Type B pancreatic cell (in vitro differentiated cells): Measurements from ENCODE around the gene MAP7D1. TPM values are rescaled to one million over a fixed set of nuclear protein-coding genes. Genes with fewer than 3 reads are reported as not detected.
"Not testable (repeated sequence)": the region's sequence is repeated elsewhere in the genome, so short reads cannot be mapped to it uniquely, and the experiment has no call there.

Source experiments
- DNase-seq: peaks from one replicate; pipeline ENCODE4 v3.0.0; 2021; ENCODE audit warnings: mixed read lengths; ENCODE audit not compliant: unreplicated experiment; ENCODE audit errors: extremely low spot score
- H3K27ac Mint-ChIP-seq: 2 replicates; pipeline ENCODE4 v1.8.0; 2021; ENCODE audit warnings: mild to moderate bottlenecking, mixed read lengths
- H3K27me3 Mint-ChIP-seq: 2 replicates; pipeline ENCODE4 v1.8.0; 2021; ENCODE audit warnings: mixed read lengths
- H3K36me3 Mint-ChIP-seq: 2 replicates; pipeline ENCODE4 v1.8.0; 2021; ENCODE audit warnings: mixed read lengths
- H3K4me1 Mint-ChIP-seq: one replicate; pipeline ENCODE4 v1.8.0; 2021; ENCODE audit warnings: mixed read lengths; ENCODE audit not compliant: unreplicated experiment
- H3K4me3 Mint-ChIP-seq: 2 replicates; pipeline ENCODE4 v1.8.0; 2021; ENCODE audit warnings: mild to moderate bottlenecking, mixed read lengths
- H3K9me3 Mint-ChIP-seq: 2 replicates; pipeline ENCODE4 v1.8.0; 2021; ENCODE audit warnings: mixed read lengths
- CTCF ChIP-seq: fragments of 200-600 bp; sonication (generic); conservative IDR thresholded peaks from 2 replicates; pipeline ENCODE4 v1.5.0; 2021; ENCODE audit warnings: antibody characterized with exemption, mild to moderate bottlenecking
- total RNA-seq: library from RNA; stranded (reverse); gene quantifications from 2 replicates; pipeline ENCODE4 v1.2.1, GENCODE V29; 2021; ENCODE audit warnings: low replicate concordance

Gene MAP7D1
- total RNA-seq, 1 donor from 2014 or later, result 112 TPM

- no peak overlapping the region for H3K4me3 Mint-ChIP-seq
- H3K9me3 Mint-ChIP-seq, result no peaks in the 10 kb centered on the region
- no peak for TF ChIP-seq CTCF
- H3K4me1 Mint-ChIP-seq, result no peaks in the 10 kb centered on the region
- DNase-seq, result no peak
- H3K27ac Mint-ChIP-seq, result no peak overlapping the region
- no peaks in the 10 kb centered on the region for H3K27me3 Mint-ChIP-seq
- no peaks in the 10 kb centered on the region for H3K36me3 Mint-ChIP-seq
These were observed 61.7 kb downstream of the MAP7D1 start for GRCh38 chr1:36217670-36218069.

DNA sequence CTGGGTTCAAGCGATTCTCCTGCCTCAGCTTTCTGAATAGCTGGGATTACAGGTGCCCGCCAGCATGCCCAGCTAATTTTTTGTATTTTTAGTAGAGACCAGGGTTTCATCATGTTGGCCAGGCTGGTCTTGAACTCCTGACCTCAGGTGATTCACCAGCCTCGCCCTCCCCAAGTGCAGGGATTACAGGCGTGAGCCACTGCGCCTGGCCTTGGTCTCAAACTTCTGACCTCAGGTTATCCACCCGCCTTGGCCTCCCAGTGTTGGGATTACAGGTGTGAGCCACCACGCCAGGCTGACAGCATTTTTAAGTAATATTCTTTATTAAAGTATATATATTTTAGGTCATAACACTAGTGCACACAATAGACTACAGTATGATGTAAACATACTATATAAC, 65.9 kb downstream of the MAP7D1 start:
- Mint-ChIP-seq H3K36me3 (peaks cover 13% of the 10 kb centered on the region), H3K4me1 (peaks cover 18% of the 10 kb centered on the region)
- not testable (repeated sequence) for DNase-seq, H3K4me3 Mint-ChIP-seq, H3K27ac Mint-ChIP-seq, H3K9me3 Mint-ChIP-seq, H3K27me3 Mint-ChIP-seq

GRCh38 chr1:36222481-36223380, 66.8 kb downstream of the MAP7D1 start:
- Mint-ChIP-seq H3K27me3 (no peaks in the 10 kb centered on the region), H3K4me1 (peaks cover 19% of the 10 kb centered on the region), H3K36me3 (peaks cover 18% of the 10 kb centered on the region), H3K4me3 (peak overlapping the region; percentile 98), H3K9me3 (no peaks in the 10 kb centered on the region), H3K27ac (peak overlapping the region; percentile 98)
- no peak for TF ChIP-seq CTCF
- DNase-seq, result no peak

GRCh38 chr1:36223381-36223995, 67.5 kb downstream of the MAP7D1 start:
- Mint-ChIP-seq H3K4me1 (peaks cover 19% of the 10 kb centered on the region), H3K36me3 (peaks cover 18% of the 10 kb centered on the region), H3K27me3 (no peaks in the 10 kb centered on the region), H3K27ac (peak overlapping the region; percentile 98), H3K9me3 (no peaks in the 10 kb centered on the region), H3K4me3 (peak overlapping the region; percentile 98)
- no peak for DNase-seq
- TF ChIP-seq CTCF, result no peak

- Mint-ChIP-seq H3K4me3 (peak within 1 kb of the TSS; percentile 98), H3K4me1 (peaks cover 19% of the 10 kb centered on the region), H3K27me3 (no peaks in the 10 kb centered on the region), H3K9me3 (no peaks in the 10 kb centered on the region), H3K27ac (peak within 1 kb of the TSS; percentile 98), H3K36me3 (peaks cover 18% of the 10 kb centered on the region)
- DNase-seq, result peak; percentile 100
- no peak for TF ChIP-seq CTCF
These were observed 68.1 kb downstream of the MAP7D1 start, which contains the start of gene THRAP3 for GRCh38 chr1:36223996-36224536. Gene THRAP3, plus strand, starts transcription at chr1:36224443. Its CDS starts 58,121 bp downstream, at chr1:36282564.
